Measurements from ENCODE around the gene SEL1L2.

DNA sequence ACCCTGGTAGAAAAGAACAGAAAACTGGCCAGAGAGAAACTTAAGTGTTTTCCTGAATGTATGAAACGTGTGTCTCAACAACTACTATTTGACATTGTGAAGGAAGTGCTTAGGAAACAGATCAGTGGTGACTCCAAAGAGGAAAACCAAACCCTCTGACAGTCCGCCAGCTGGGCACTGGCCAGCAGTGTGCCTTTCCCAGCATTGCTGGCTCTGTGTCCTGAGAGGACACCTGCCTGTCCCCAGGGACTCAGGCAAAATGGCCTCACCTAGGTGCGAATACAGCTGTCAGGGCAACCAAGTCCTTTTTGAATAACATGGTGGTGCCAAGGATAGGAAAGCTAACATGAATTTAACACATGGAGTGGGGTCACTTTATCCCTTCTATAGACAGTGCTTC is 133.1 kb downstream of the SEL1L2 start:
- TF ChIP-seq, protein P1, sequence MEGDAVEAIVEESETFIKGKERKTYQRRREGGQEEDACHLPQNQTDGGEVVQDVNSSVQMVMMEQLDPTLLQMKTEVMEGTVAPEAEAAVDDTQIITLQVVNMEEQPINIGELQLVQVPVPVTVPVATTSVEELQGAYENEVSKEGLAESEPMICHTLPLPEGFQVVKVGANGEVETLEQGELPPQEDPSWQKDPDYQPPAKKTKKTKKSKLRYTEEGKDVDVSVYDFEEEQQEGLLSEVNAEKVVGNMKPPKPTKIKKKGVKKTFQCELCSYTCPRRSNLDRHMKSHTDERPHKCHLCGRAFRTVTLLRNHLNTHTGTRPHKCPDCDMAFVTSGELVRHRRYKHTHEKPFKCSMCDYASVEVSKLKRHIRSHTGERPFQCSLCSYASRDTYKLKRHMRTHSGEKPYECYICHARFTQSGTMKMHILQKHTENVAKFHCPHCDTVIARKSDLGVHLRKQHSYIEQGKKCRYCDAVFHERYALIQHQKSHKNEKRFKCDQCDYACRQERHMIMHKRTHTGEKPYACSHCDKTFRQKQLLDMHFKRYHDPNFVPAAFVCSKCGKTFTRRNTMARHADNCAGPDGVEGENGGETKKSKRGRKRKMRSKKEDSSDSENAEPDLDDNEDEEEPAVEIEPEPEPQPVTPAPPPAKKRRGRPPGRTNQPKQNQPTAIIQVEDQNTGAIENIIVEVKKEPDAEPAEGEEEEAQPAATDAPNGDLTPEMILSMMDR (tag by site-specific recombination; IDR thresholded peaks at IDR 0.05): no peak
- TF ChIP-seq YY1 (tag by site-specific recombination; IDR thresholded peaks at IDR 0.05): no peak
- TF ChIP-seq, protein P2, sequence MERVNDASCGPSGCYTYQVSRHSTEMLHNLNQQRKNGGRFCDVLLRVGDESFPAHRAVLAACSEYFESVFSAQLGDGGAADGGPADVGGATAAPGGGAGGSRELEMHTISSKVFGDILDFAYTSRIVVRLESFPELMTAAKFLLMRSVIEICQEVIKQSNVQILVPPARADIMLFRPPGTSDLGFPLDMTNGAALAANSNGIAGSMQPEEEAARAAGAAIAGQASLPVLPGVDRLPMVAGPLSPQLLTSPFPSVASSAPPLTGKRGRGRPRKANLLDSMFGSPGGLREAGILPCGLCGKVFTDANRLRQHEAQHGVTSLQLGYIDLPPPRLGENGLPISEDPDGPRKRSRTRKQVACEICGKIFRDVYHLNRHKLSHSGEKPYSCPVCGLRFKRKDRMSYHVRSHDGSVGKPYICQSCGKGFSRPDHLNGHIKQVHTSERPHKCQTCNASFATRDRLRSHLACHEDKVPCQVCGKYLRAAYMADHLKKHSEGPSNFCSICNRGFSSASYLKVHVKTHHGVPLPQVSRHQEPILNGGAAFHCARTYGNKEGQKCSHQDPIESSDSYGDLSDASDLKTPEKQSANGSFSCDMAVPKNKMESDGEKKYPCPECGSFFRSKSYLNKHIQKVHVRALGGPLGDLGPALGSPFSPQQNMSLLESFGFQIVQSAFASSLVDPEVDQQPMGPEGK (tag by site-specific recombination; IDR thresholded peaks at IDR 0.05): no peak
- TF ChIP-seq, protein P3, sequence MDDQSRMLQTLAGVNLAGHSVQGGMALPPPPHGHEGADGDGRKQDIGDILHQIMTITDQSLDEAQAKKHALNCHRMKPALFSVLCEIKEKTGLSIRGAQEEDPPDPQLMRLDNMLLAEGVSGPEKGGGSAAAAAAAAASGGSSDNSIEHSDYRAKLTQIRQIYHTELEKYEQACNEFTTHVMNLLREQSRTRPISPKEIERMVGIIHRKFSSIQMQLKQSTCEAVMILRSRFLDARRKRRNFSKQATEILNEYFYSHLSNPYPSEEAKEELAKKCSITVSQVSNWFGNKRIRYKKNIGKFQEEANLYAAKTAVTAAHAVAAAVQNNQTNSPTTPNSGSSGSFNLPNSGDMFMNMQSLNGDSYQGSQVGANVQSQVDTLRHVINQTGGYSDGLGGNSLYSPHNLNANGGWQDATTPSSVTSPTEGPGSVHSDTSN (CRISPR knock-in tag; IDR thresholded peaks at IDR 0.05): no peak
- no peak for TF ChIP-seq ZNF133 (tag by site-specific recombination; IDR thresholded peaks at IDR 0.05)
- TF ChIP-seq ZNF274 (IDR thresholded peaks at IDR 0.05; ENCODE audit: low read length): no peak
- no peak for TF ChIP-seq ZNF274 (tag by site-specific recombination; IDR thresholded peaks at IDR 0.05; ENCODE audit: borderline replicate concordance)
- TF ChIP-seq SP2 (tag by site-specific recombination; IDR thresholded peaks at IDR 0.05): no peak
- no peak for TF ChIP-seq KLF7 (tag by site-specific recombination; IDR thresholded peaks at IDR 0.05; ENCODE audit: borderline replicate concordance)
